ENCODE measurements around the gene GPAT3. TPM values are rescaled to one million over a fixed set of nuclear protein-coding genes. Genes with fewer than 3 reads are reported as not detected.
A peak's percentile ranks its signal among the peaks of the same experiment; 100 is the strongest.

GPAT3 gene
- total RNA-seq = 1 to 10 TPM in 1 of 2 donors, under 1 TPM in 1; 0.33 to 2.0 TPM
- 0.53 TPM for polyA plus RNA-seq (2013, experiment 1 of 2)
- 0.33 TPM for polyA plus RNA-seq (2013, experiment 2 of 2)
- long read RNA-seq, experiment 1 = 0 reads
- long read RNA-seq, experiment 2, partial matches to known transcripts = 0 of 1 reads
- long read RNA-seq, experiment 2, other reads (novel, unspliced or antisense) = 0 of 1 reads
- long read RNA-seq, experiment 3, transcript GPAT3-201 (12 exons, 2,625 nt) = major isoform, 17 of 19 reads
- long read RNA-seq, experiment 3, partial matches to known transcripts = 0 of 19 reads
- long read RNA-seq, experiment 3, other reads (novel, unspliced or antisense) = 1 of 19 reads
- long read RNA-seq, experiment 4, partial matches to known transcripts = 0 of 1 reads
- long read RNA-seq, experiment 4, other reads (novel, unspliced or antisense) = 1 of 1 reads

GRCh38 chr4:83535520-83536361 is at the start of gene GPAT3:
TSS of gene GPAT3 (plus strand) at chr4:83536108. CDS start at chr4:83536623, 515 bp downstream.
- Mint-ChIP-seq H3K9me3 (no peaks in the 10 kb centered on the region), H3K27ac (no peak within 1 kb of the TSS), H3K36me3 (ENCODE audit: low read depth) (no peaks in the 10 kb centered on the region), H3K4me3 (peak within 1 kb of the TSS; percentile 74), H3K4me1 (peaks cover 9% of the 10 kb centered on the region), H3K27me3 (ENCODE audit: insufficient read depth) (peaks cover 68% of the 10 kb centered on the region)
- H3K4me3 ChIP-seq (ENCODE audit: low read length) = peak within 1 kb of the TSS; percentile 77
- no peaks in the 10 kb centered on the region for H3K4me1 ChIP-seq (ENCODE audit: control insufficient read depth, insufficient read depth, low read length)
- DNase-seq = peak; percentile 87
- 0% methylated on average over 34 to 63 of the region's 63 CpGs for WGBS, 2 experiments (ENCODE audit: insufficient coverage in 1 of 2, insufficient read length in 1 of 2)
- H3K27ac ChIP-seq (ENCODE audit: low read depth, low read length) = no peak within 1 kb of the TSS
- no peak within 1 kb of the TSS for H3K9ac ChIP-seq (ENCODE audit: extremely low read depth, low read length, poor library complexity, severe bottlenecking)
- no peaks in the 10 kb centered on the region for H3K36me3 ChIP-seq (ENCODE audit: control insufficient read depth, insufficient read depth, low read length)
- no peaks in the 10 kb centered on the region for H3K9me3 ChIP-seq (ENCODE audit: control insufficient read depth, low read length)
- H3K27me3 ChIP-seq (ENCODE audit: control insufficient read depth, insufficient read depth, low read length, poor library complexity, severe bottlenecking) = peaks cover 74% of the 10 kb centered on the region
- no peak for TF ChIP-seq CTCF (conservative IDR thresholded peaks at IDR 0.05)

GRCh38 chr4:83486457-83487129 is 49.3 kb upstream of the GPAT3 start:
- H3K36me3 ChIP-seq (ENCODE audit: control insufficient read depth, insufficient read depth, low read length) = no peaks in the 10 kb centered on the region
- no peaks in the 10 kb centered on the region for H3K9me3 ChIP-seq (ENCODE audit: control insufficient read depth, low read length)
- Mint-ChIP-seq H3K36me3 (ENCODE audit: low read depth) (no peaks in the 10 kb centered on the region), H3K4me1 (peaks cover 11% of the 10 kb centered on the region), H3K9me3 (no peaks in the 10 kb centered on the region), H3K27me3 (ENCODE audit: insufficient read depth) (peaks cover 13% of the 10 kb centered on the region), H3K4me3 (no peak overlapping the region), H3K27ac (no peak overlapping the region)
- no peak for DNase-seq
- H3K27me3 ChIP-seq (ENCODE audit: control insufficient read depth, insufficient read depth, low read length, poor library complexity, severe bottlenecking) = no peaks in the 10 kb centered on the region
- H3K4me3 ChIP-seq (ENCODE audit: low read length) = no peak overlapping the region
- WGBS, 2 experiments (ENCODE audit: insufficient coverage in 1 of 2, insufficient read length in 1 of 2) = 89 to 100% methylated on average over 2 to 3 of the region's 3 CpGs
- no peaks in the 10 kb centered on the region for H3K4me1 ChIP-seq (ENCODE audit: control insufficient read depth, insufficient read depth, low read length)
- H3K9ac ChIP-seq (ENCODE audit: extremely low read depth, low read length, poor library complexity, severe bottlenecking) = no peak overlapping the region
- no peak for TF ChIP-seq CTCF (conservative IDR thresholded peaks at IDR 0.05)
- no peak overlapping the region for H3K27ac ChIP-seq (ENCODE audit: low read depth, low read length)

GRCh38 chr4:83489711-83490326 is 46.1 kb upstream of the GPAT3 start:
- H3K4me1 Mint-ChIP-seq = peaks cover 4% of the 10 kb centered on the region
- no peak overlapping the region for H3K27ac Mint-ChIP-seq
- TF ChIP-seq CTCF (conservative IDR thresholded peaks at IDR 0.05) = peak; percentile 53
- Histone ChIP-seq H3K4me3 (ENCODE audit: low read length) (no peak overlapping the region), H3K9me3 (ENCODE audit: control insufficient read depth, low read length) (no peaks in the 10 kb centered on the region), H3K27me3 (ENCODE audit: control insufficient read depth, insufficient read depth, low read length, poor library complexity, severe bottlenecking) (no peaks in the 10 kb centered on the region), H3K4me1 (ENCODE audit: control insufficient read depth, insufficient read depth, low read length) (no peaks in the 10 kb centered on the region), H3K9ac (ENCODE audit: extremely low read depth, low read length, poor library complexity, severe bottlenecking) (no peak overlapping the region), H3K36me3 (ENCODE audit: control insufficient read depth, insufficient read depth, low read length) (no peaks in the 10 kb centered on the region), H3K27ac (ENCODE audit: low read depth, low read length) (no peak overlapping the region)
- H3K4me3 Mint-ChIP-seq = no peak overlapping the region
- no peaks in the 10 kb centered on the region for H3K36me3 Mint-ChIP-seq (ENCODE audit: low read depth)
- peak; percentile 53 for DNase-seq
- no peaks in the 10 kb centered on the region for H3K27me3 Mint-ChIP-seq (ENCODE audit: insufficient read depth)
- WGBS, 2 experiments (ENCODE audit: insufficient coverage in 1 of 2, insufficient read length in 1 of 2) = 54 to 57% methylated on average over 1 of the region's 1 CpG
- no peaks in the 10 kb centered on the region for H3K9me3 Mint-ChIP-seq

All from endodermal cell (in vitro differentiated cells).